ENCODE results near the gene RIPK4.
"Not testable (repeated sequence)": the region's sequence is repeated elsewhere in the genome, so short reads cannot be mapped to it uniquely, and the experiment has no call there.

The RIPK4 gene

GRCh38 chr21:41712730-41713129 is 54.1 kb downstream of the RIPK4 start:
- DNase-seq = no peak

GRCh38 chr21:41712201-41712600 is 54.7 kb downstream of the RIPK4 start:
- no peak for DNase-seq

- DNase-seq = no peak
These were observed 55.3 kb downstream of the RIPK4 start for GRCh38 chr21:41711416-41712007.

- no peak for DNase-seq
These were observed 56.1 kb downstream of the RIPK4 start for GRCh38 chr21:41710823-41711160.

DNA sequence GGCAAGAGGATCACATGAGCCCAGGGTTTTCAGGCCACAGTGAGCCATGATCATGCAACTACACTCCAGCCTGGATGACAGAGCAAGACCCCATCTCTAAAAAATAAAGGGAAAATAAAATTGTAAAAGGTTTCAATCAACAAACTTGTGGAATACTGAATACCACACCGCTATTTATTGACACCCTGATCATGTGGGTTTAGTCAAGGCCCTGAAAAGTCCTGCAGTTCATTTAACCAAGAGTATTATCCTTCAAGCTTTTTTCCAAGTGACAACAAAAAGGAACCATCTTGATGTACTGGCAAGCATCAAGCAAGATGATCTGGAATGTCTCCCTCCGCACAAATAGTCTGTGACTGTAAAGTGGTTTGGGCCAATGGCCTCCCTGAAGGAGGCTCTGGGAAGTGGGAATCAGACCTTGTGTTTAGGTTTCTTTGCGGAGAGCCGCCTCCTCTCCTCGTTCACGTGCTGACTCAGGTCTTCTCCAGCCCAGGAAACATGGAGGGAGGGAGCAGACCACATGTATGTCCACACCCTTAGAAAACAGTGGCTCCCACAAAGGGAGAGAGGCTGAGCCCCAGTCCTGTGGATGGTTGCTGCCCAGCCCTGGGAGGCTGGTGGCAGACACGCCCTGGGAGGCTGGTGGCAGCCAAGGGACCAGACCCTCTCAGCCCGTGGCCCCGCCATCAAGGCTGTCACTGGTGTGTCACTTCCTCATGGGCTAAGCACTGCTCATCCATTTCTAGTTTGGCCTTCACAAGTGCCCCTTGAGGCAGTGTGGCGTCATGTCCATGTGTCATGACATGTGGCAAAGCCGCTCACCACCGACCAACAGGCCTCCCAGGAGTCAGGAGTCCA is 56.7 kb downstream of the RIPK4 start:
- no peak for DNase-seq

GRCh38 chr21:41709166-41709565 is 57.7 kb downstream of the RIPK4 start:
- no peak for DNase-seq

DNA sequence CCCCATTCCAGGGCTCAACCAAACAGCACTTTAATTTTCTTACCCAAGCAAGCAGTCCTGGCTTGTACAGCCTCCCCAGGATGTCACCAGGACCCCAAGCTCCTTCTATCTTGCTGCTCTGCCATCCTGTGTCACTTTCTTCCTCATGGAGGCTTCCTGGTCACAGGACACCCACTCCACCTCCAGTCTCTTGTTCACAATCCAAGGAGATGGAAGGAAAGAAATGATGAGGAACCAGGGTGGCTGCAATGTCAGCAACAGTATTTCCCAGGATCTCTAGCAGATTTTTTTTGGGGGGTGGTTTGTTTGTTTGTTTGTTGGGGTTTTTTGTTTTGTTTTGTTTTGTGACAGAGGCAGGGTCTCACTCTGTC is 58.9 kb downstream of the RIPK4 start:
- no peak for DNase-seq

DNA sequence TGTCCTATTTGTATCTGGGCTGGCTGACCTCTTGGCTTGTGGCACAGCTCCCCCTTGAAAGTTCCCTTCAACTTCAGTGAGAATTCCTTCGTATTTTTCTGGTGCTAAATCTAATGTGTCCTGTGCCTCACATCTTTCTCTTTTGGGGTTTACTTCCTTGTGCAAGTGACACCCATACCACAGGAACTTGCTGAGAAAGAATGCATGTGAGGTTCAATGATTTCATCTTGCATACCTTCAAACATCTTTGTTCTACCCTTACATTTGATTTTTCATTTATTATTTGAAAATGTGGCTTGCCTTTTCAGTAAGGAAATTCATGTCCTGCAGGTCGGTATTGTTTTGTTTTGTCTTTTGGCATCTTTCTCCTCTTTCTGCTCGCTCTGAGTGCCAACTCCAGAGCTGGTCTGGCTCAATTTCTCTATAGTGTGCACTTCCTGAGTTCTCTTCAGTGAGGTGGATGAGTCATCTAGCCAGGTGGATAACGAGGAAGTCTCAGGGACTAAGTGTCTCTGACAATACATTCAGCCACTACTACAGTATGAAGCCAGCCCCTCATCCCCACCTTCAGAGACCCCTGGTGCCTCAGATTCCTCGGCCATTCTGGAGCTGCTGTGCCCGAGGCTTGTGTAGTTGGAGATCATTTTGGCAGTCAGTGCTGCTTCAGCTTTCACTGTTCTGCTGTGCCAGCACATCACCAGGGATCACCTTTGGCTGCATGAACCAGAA is 59.5 kb downstream of the RIPK4 start:
- no peak for DNase-seq

GRCh38 chr21:41706678-41707077 is 60.2 kb downstream of the RIPK4 start:
- DNase-seq = no peak

- DNase-seq = no peak
These were observed 60.6 kb downstream of the RIPK4 start for GRCh38 chr21:41706263-41706639.

GRCh38 chr21:41705546-41706262 is 61.1 kb downstream of the RIPK4 start:
- DNase-seq = no peak

- DNase-seq = no peak
These were observed 62.9 kb downstream of the RIPK4 start for GRCh38 chr21:41703857-41704501.

- no peak for DNase-seq
These were observed 65.1 kb downstream of the RIPK4 start for GRCh38 chr21:41701749-41702148.

GRCh38 chr21:41699311-41699710 is 67.5 kb downstream of the RIPK4 start:
- DNase-seq = no peak

DNA sequence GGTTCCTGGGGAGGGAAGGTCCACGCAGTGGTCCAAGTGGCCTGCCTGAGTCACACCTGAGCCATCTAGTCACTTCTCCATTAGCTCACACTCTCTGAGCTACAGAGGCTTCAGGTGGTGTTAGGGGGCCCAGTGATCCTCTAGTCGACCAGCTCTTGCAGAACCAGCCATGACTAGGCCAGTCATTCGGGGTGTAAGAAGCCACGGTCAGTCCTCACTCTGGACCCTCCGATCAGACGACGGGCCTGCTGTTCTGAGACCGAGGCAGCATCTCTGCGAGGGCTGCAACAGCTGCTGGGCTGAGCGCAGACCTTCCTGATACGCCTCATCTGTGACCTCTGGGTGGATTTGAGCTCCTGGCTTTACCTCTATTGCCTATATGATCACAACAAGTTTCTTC is 68.8 kb downstream of the RIPK4 start:
- no peak for DNase-seq

DNA sequence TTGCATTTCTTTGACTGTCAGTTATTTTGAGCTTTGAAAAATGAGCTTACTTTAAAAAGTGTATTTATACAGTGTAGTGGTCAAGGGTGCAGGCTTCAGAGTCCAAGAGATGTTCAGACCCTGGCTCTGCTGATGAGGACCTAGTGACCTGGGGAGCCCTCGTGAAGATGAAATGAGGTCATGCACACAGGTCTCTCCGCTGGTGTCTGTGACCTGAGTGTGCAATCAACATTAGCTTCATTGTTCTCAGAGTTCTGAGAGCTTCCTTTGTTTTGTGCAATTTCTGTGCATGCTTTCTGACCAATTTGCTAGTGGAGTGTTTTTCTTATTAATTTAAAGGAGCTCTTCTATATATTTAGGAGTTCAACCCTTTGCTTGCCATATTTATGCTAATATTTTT is 71.3 kb downstream of the RIPK4 start:
- no peak for DNase-seq

DNA sequence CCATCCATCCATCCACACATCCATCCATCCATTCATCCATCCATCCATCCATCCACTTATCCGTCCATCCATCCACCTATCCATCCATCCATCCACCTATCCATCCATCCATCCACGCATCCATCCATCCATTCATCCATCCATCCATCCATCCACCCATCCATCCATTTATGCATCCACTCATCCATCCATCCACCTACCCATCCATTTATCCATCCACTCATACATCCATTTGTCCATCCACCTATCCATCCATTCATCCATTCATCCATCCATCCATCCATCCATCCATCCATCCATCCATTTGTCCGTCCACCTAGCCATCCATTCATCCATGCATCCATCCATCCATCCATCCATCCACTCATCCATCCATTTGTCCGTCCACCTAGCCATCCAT is 72.8 kb downstream of the RIPK4 start:
- DNase-seq = not testable (repeated sequence)

DNA sequence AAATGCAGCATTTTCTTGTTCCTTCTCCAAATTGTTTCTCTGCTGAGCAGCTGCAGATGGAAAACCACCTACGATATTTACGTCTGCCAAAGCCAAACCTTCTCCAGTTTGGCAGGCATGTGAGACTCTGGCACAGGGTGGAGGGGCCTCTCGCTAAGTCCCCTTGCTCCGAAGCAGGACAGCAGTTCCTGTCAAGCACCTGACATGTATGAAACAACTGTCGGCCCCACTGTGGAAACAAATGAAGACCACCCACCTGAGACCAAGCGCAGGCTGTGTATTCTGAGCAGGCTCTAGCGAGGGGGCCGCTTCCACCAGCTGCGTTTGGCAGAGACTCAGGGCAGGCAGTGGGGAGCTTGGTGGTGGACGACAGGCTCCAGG is 74.7 kb downstream of the RIPK4 start:
- DNase-seq = no peak

DNA sequence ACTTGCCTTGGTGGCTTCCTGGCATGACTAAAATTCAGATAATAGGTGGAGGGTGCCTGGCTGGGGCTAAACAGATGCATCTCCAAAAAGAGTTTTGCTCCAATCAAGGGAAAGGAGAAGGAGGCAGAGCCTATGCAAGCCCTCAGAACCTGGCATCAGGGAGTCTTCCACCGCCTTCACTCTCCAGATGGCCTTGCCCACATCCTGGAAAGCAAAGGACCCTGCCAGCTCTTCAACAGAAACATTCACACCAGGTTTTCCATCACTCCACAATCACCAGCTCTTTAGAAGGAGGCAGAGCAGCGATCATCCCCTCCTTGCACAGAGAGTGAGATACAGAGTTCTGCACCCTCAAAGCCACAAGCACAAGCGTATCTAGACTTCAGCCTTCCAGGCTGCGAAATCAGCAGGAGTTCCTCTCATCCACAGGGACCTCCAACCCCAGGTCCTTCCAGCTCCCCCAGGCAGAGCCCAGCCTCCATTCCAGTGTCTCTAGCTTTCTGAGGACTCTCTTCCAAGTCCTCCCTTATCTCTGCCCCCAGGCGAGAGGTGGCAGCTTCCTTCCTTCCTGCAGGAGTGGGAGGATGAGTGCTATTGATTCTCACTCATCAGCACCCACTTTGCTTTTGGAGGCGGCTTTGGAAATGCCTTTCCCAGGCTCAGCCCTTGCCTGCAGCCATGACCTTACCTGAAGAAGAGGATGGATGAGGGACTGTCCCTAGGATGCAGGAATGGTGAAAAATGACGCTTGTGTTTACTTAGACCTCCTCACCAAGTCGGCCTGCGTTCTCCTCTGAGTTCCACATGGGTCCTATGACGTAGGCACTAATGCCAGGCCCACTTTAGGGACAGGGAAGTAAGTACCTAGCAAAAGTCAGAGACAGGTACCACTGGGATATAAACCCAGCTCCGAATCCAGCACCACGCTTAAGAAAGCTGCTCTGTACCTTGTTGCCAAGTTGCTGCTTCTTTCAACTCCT is 75.4 kb downstream of the RIPK4 start:
- DNase-seq = no peak
